ENCODE data around the gene HEBP2.
A peak's percentile ranks its signal among the peaks of the same experiment; 100 is the strongest.
"Not testable (repeated sequence)": the region's sequence is repeated elsewhere in the genome, so short reads cannot be mapped to it uniquely, and the experiment has no call there.

HEBP2 gene

GRCh38 chr6:138419766-138420165 is 15.7 kb downstream of the HEBP2 start:
- DNase-seq (ENCODE audit: low read depth, low spot score): no peak

GRCh38 chr6:138420356-138420755 is 16.3 kb downstream of the HEBP2 start:
- H3K4me3 ChIP-seq (ENCODE audit: low read length): no peak overlapping the region
- no peak for DNase-seq (ENCODE audit: low read depth, low spot score)

More at GRCh38 chr6:138419766-138420165, 15.7 kb downstream of the HEBP2 start:
- no peak overlapping the region for H3K4me3 ChIP-seq (ENCODE audit: low read length)

- DNase-seq (ENCODE audit: low read depth, low spot score): no peak
- no peak overlapping the region for H3K4me3 ChIP-seq (ENCODE audit: low read length)
These were observed 17.1 kb downstream of the HEBP2 start for GRCh38 chr6:138421089-138421488.

- no peak overlapping the region for H3K4me3 ChIP-seq (ENCODE audit: low read length)
- DNase-seq (ENCODE audit: low read depth, low spot score): no peak
These were observed 17.6 kb downstream of the HEBP2 start for GRCh38 chr6:138421608-138422007.

GRCh38 chr6:138422861-138423260 is 18.8 kb downstream of the HEBP2 start:
- no peak overlapping the region for H3K4me3 ChIP-seq (ENCODE audit: low read length)
- no peak for DNase-seq (ENCODE audit: low read depth, low spot score)

GRCh38 chr6:138424004-138424904 is 20.2 kb downstream of the HEBP2 start:
- DNase-seq (ENCODE audit: low read depth, low spot score): no peak
- H3K4me3 ChIP-seq (ENCODE audit: low read length): no peak overlapping the region

GRCh38 chr6:138425256-138425655 is 21.2 kb downstream of the HEBP2 start:
- not testable (repeated sequence) for DNase-seq (ENCODE audit: low read depth, low spot score); H3K4me3 ChIP-seq (ENCODE audit: low read length)

GRCh38 chr6:138426500-138427123 is 22.6 kb downstream of the HEBP2 start:
- no peak for DNase-seq (ENCODE audit: low read depth, low spot score)
- no peak overlapping the region for H3K4me3 ChIP-seq (ENCODE audit: low read length)

GRCh38 chr6:138427701-138428100 is 23.7 kb downstream of the HEBP2 start:
- no peak overlapping the region for H3K4me3 ChIP-seq (ENCODE audit: low read length)
- DNase-seq (ENCODE audit: low read depth, low spot score): no peak

- no peak overlapping the region for H3K4me3 ChIP-seq (ENCODE audit: low read length)
- DNase-seq (ENCODE audit: low read depth, low spot score): peak; percentile 48
These were observed 25.0 kb downstream of the HEBP2 start for GRCh38 chr6:138428944-138429598.

- DNase-seq (ENCODE audit: low read depth, low spot score): no peak
- H3K4me3 ChIP-seq (ENCODE audit: low read length): no peak overlapping the region
These were observed 25.7 kb downstream of the HEBP2 start for GRCh38 chr6:138429761-138430160.

GRCh38 chr6:138430361-138431145 is 26.5 kb downstream of the HEBP2 start:
- no peak for DNase-seq (ENCODE audit: low read depth, low spot score)
- no peak overlapping the region for H3K4me3 ChIP-seq (ENCODE audit: low read length)

GRCh38 chr6:138431256-138432062 is 27.4 kb downstream of the HEBP2 start:
- DNase-seq (ENCODE audit: low read depth, low spot score): no peak
- H3K4me3 ChIP-seq (ENCODE audit: low read length): no peak overlapping the region

GRCh38 chr6:138432063-138432356 is 28.0 kb downstream of the HEBP2 start:
- no peak overlapping the region for H3K4me3 ChIP-seq (ENCODE audit: low read length)
- DNase-seq (ENCODE audit: low read depth, low spot score): no peak

- DNase-seq (ENCODE audit: low read depth, low spot score): no peak
- H3K4me3 ChIP-seq (ENCODE audit: low read length): no peak overlapping the region
These were observed 30.1 kb downstream of the HEBP2 start for GRCh38 chr6:138434096-138434495.

- no peak for DNase-seq (ENCODE audit: low read depth, low spot score)
These were observed 30.9 kb downstream of the HEBP2 start for GRCh38 chr6:138434925-138435324.

GRCh38 chr6:138439546-138439945 is 35.5 kb downstream of the HEBP2 start:
- H3K4me3 ChIP-seq (ENCODE audit: low read length): no peak overlapping the region
- no peak for DNase-seq (ENCODE audit: low read depth, low spot score)

More at GRCh38 chr6:138434925-138435324, 30.9 kb downstream of the HEBP2 start:
- H3K4me3 ChIP-seq (ENCODE audit: low read length): no peak overlapping the region

GRCh38 chr6:138440296-138440695 is 36.3 kb downstream of the HEBP2 start:
- no peak for DNase-seq (ENCODE audit: low read depth, low spot score)
- no peak overlapping the region for H3K4me3 ChIP-seq (ENCODE audit: low read length)
